Measurements from ENCODE around the gene GRIN3A. TPM values are rescaled to one million over a fixed set of nuclear protein-coding genes. Genes with fewer than 3 reads are reported as not detected.

The GRIN3A gene
- total RNA-seq, 1 donor from 2014 or later, result 5.3 TPM

- no peaks in the 10 kb centered on the region for H3K4me1 Mint-ChIP-seq (ENCODE audit: unreplicated experiment)
- H3K9me3 Mint-ChIP-seq, result peaks cover under 1% of the 10 kb centered on the region
- H3K4me3 Mint-ChIP-seq, result no peak overlapping the region
- peaks cover 19% of the 10 kb centered on the region for H3K27me3 Mint-ChIP-seq
- DNase-seq (ENCODE audit: extremely low spot score, unreplicated experiment), result no peak
- no peaks in the 10 kb centered on the region for H3K36me3 Mint-ChIP-seq
- TF ChIP-seq CTCF (conservative IDR thresholded peaks at IDR 0.05), result no peak
- H3K27ac Mint-ChIP-seq, result no peak overlapping the region
Observed at GRCh38 chr9:101639785-101640665, 98.4 kb downstream of the GRIN3A start.

- no peak overlapping the region for H3K4me3 Mint-ChIP-seq
- no peak overlapping the region for H3K27ac Mint-ChIP-seq
- H3K9me3 Mint-ChIP-seq, result no peaks in the 10 kb centered on the region
- TF ChIP-seq CTCF (conservative IDR thresholded peaks at IDR 0.05), result no peak
- no peaks in the 10 kb centered on the region for H3K36me3 Mint-ChIP-seq
- H3K27me3 Mint-ChIP-seq, result peaks cover 23% of the 10 kb centered on the region
- no peak for DNase-seq (ENCODE audit: extremely low spot score, unreplicated experiment)
- H3K4me1 Mint-ChIP-seq (ENCODE audit: unreplicated experiment), result no peaks in the 10 kb centered on the region
Observed at GRCh38 chr9:101639311-101639710, 99.1 kb downstream of the GRIN3A start.

- no peak for TF ChIP-seq CTCF (conservative IDR thresholded peaks at IDR 0.05)
- Mint-ChIP-seq H3K36me3 (no peaks in the 10 kb centered on the region), H3K4me3 (no peak overlapping the region), H3K27ac (no peak overlapping the region), H3K4me1 (ENCODE audit: unreplicated experiment) (no peaks in the 10 kb centered on the region), H3K27me3 (peaks cover 28% of the 10 kb centered on the region), H3K9me3 (no peaks in the 10 kb centered on the region)
- no peak for DNase-seq (ENCODE audit: extremely low spot score, unreplicated experiment)
Observed at GRCh38 chr9:101636247-101636646, 102.2 kb downstream of the GRIN3A start.

- no peaks in the 10 kb centered on the region for H3K36me3 Mint-ChIP-seq
- H3K9me3 Mint-ChIP-seq, result no peaks in the 10 kb centered on the region
- H3K4me3 Mint-ChIP-seq, result no peak overlapping the region
- H3K27ac Mint-ChIP-seq, result no peak overlapping the region
- H3K27me3 Mint-ChIP-seq, result peaks cover 24% of the 10 kb centered on the region
- TF ChIP-seq CTCF (conservative IDR thresholded peaks at IDR 0.05), result no peak
- no peak for DNase-seq (ENCODE audit: extremely low spot score, unreplicated experiment)
- H3K4me1 Mint-ChIP-seq (ENCODE audit: unreplicated experiment), result no peaks in the 10 kb centered on the region
Observed at GRCh38 chr9:101635473-101635872, 103.0 kb downstream of the GRIN3A start.

GRCh38 chr9:101634741-101635409 lies 103.6 kb downstream of the GRIN3A start:
- H3K27ac Mint-ChIP-seq, result no peak overlapping the region
- no peak for DNase-seq (ENCODE audit: extremely low spot score, unreplicated experiment)
- no peak overlapping the region for H3K4me3 Mint-ChIP-seq
- no peak for TF ChIP-seq CTCF (conservative IDR thresholded peaks at IDR 0.05)
- no peaks in the 10 kb centered on the region for H3K4me1 Mint-ChIP-seq (ENCODE audit: unreplicated experiment)
- H3K9me3 Mint-ChIP-seq, result no peaks in the 10 kb centered on the region
- peaks cover 24% of the 10 kb centered on the region for H3K27me3 Mint-ChIP-seq
- H3K36me3 Mint-ChIP-seq, result no peaks in the 10 kb centered on the region

All from type B pancreatic cell (in vitro differentiated cells).